SK-N-MC (cell line): ENCODE measurements around the gene CCL11.

ENCODE experiments used
- EZH2 ChIP-seq: fragments of 200-600 bp; sonication (generic); IDR thresholded peaks from one replicate; pipeline ENCODE4 v1.6.1; 2017; ENCODE audit warnings: antibody characterized with exemption
- FOXP2 ChIP-seq: optimal IDR thresholded peaks from 2 replicates; pipeline ENCODE3; 2011; ENCODE audit warnings: mild to moderate bottlenecking, moderate library complexity; ENCODE audit not compliant: insufficient read depth; ENCODE audit errors: extremely low read length, control extremely low read depth
- POLR2AphosphoS5 ChIP-seq: IDR thresholded peaks from 2 replicates; pipeline ENCODE4 v1.6.1; 2012; ENCODE audit warnings: mild to moderate bottlenecking, low read depth, low read length, borderline replicate concordance

- no peak for TF ChIP-seq POLR2AphosphoS5
- no peak for TF ChIP-seq EZH2
- TF ChIP-seq FOXP2, result no peak
These were observed 30.7 kb upstream of the CCL11 start, which contains the start of gene CCL2 for GRCh38 chr17:34254651-34255380.
